SK-N-DZ (cell line): ENCODE results near the gene SLC8A1.

Source experiments
- DNase-seq: peaks from one replicate; pipeline ENCODE4 v3.0.0-alpha.2; 2015; ENCODE audit warnings: low spot score

SLC8A1 gene

GRCh38 chr2:40353231-40353630 is 98.7 kb downstream of the SLC8A1 start:
- no peak for DNase-seq

- no peak for DNase-seq
Measured at GRCh38 chr2:40352703-40353099, 99.2 kb downstream of the SLC8A1 start.

- DNase-seq: no peak
Measured at GRCh38 chr2:40352041-40352702, 99.7 kb downstream of the SLC8A1 start.

DNA sequence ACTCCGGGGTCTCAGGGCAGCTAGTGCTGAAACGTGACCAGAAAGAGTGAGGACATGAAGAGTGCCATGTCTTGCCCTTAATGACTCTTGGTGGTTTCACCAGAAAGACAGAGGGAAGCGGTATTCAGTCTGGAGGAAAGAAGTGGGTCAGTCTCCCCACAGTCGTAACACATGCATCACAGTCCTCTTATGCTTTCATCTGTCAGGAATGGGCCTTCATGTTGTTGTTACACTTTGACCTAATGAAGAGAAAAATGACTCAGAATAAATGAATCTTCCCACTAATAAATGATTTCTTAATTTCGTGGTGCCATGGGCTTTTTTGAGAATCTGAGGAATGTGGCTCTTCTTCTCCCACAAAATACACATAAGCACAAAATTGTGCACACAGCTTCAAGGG is 103.2 kb downstream of the SLC8A1 start:
- DNase-seq: no peak

- DNase-seq: no peak
Measured at GRCh38 chr2:40348038-40348437, 103.9 kb downstream of the SLC8A1 start.

- DNase-seq: no peak
Measured at GRCh38 chr2:40346535-40347354, 105.1 kb downstream of the SLC8A1 start.

DNA sequence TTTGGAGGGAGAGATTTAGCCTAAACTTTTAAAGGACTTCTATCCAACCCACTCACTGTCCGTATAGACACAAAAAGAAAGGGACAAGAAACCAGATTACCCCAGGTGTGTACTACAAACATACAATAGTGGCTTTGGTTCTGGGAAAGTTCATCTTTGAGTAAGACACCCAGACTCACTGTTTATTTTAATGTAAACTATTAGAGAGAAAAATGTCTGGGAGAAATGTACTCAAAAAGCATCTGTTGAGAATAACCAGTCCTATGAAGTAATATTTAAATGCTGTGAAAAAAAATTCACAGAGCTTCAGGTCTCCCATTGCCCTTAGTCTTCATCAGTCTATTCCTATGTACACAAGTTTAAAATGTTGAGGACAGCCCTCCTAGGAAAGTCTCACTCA is 107.5 kb downstream of the SLC8A1 start:
- no peak for DNase-seq

GRCh38 chr2:40343902-40344301 is 108.0 kb downstream of the SLC8A1 start:
- no peak for DNase-seq

DNA sequence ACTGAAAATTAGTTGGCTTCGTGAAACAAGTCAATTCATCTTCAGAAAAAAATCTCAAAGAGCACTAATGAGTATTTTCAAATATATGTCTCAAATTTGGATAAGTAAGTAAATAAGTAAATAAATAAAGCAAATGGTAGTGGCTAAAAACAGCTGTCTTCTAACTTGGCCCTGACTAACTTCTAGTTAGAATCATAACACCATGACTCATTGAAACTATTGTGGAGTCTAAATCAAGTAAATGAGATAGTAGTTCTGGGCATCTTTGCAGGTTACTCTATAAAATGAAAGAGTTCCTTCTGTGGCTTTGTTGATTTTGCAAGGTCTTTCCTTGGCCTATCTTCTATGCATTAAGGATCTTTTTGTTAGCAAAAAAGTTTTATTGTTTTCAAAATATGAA is 110.7 kb downstream of the SLC8A1 start:
- DNase-seq: no peak

- DNase-seq: peak; percentile 96
Measured at GRCh38 chr2:40339026-40339425, 112.9 kb downstream of the SLC8A1 start.

- DNase-seq: peak; percentile 85
Measured at GRCh38 chr2:40332191-40332826, 119.6 kb downstream of the SLC8A1 start.

GRCh38 chr2:40330096-40330495 is 121.8 kb downstream of the SLC8A1 start:
- no peak for DNase-seq

DNA sequence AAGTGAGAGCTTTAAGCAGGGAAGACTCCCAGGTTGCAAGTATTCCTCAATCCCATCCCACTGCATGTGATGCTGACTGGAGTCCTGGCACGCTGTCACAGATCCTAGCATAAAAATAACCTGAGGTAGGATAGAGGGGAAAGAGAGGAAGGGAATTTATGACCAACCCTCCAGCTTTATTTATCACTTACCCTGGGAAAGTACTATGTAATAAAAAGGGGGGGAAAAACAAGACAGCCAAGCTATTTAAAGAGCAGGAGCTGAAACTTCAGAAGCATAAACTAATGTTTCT is 122.2 kb downstream of the SLC8A1 start:
- DNase-seq: no peak

GRCh38 chr2:40325116-40325515 is 126.8 kb downstream of the SLC8A1 start:
- no peak for DNase-seq

- DNase-seq: no peak
Measured at GRCh38 chr2:40324656-40325055, 127.2 kb downstream of the SLC8A1 start.

DNA sequence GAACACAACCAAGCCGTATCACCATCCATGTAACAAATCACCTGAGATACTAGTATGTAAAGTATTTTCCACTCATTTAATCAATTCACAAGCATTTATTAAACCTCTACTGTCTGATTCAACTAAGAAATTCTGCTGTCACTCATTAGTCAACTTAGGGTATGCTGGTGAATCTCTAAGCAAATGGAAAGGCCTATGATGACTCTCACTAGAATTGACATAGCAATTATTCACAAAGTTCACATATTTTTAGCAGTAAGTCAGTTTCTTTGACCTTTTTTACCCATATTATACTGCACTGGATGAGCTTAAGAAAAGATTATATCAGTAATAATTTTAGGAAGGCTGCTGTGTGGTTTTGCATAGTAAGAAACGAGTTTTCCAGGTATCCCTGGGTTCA is 130.1 kb downstream of the SLC8A1 start:
- no peak for DNase-seq

DNA sequence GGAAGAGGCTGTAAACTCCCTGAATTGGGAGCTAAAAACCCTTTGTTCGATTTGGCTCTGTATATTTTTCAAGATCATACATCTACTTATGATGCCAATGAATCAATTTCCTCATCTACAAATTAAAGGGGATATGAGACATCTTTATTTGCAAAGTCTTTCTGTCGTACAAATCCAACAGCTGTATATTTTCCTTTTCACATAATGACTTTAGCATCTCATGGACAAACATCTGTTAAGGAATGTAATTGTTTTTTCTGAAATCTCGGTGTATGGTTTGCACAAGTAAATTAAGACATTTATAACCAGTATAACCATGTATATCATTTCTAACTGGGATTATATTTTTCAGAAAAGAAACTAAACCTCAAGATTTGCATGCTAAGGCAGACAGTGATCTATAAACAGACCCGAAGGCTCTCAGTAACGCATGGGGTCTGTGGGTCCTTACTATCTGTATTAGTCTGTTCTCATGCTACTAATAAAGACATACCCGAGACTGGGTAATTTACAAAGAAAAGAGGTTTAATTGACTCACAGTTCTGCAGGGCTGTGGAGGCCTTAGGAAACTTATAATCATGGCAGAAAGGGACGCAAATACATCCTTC is 130.8 kb downstream of the SLC8A1 start:
- DNase-seq: no peak

GRCh38 chr2:40318921-40319320 is 133.0 kb downstream of the SLC8A1 start:
- DNase-seq: no peak

GRCh38 chr2:40317761-40318160 is 134.1 kb downstream of the SLC8A1 start:
- DNase-seq: no peak

DNA sequence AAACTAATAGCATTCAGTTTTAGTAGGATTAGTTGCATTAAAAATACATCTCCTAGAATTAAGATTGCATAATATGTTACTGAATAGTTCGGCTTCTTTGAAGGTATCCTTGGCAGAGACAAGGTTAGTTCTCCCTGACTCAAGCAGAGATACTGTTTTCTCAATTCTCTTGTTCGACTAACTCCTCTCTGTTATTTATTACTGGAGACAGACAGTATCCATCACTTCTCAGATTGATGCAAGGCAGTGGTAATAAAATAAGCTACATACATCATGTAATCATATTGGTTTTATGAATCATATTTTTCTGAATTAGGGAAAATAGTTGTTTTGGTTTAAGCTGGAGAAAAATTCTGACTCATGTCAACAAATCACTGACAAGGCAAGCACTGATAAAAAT is 134.8 kb downstream of the SLC8A1 start:
- no peak for DNase-seq

DNA sequence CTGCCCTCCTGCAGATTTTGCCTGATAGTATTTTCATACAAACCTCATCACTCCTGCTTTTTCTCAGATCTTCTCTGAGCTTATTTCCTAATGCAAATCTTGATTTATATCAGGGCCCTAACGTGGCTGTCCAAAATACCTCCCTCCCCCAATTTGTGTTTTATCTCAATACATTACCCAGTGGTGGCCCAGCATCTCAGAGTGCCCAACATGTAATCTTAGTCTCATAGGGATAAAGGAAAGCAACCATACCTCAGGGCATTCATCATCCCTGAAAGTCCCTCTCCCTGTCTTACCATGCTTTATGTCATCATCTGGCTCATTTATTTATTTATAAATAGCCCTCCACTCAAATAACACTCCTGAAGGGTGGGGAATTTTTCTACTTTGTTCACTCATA is 135.3 kb downstream of the SLC8A1 start:
- no peak for DNase-seq

DNA sequence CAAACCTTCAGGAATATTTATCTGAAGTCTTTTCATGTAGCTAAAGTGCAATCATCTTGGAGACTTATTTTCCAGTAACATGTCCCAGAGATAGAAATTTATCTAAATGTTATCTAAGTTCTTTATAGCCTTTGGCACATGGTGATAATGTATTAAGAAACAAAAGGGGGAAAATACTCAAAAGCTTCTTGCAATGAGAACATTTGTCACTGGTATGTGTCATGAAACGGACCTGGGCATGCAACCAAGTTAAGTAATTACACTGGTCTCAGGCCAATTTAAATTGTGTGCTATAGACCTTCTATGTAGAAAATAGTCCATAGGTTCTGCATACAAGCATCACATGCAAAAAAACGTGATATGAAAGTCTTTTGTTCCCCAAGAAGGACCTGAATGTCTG is 136.2 kb downstream of the SLC8A1 start:
- DNase-seq: no peak

GRCh38 chr2:40311026-40311425 is 140.9 kb downstream of the SLC8A1 start:
- no peak for DNase-seq
